Measurements from ENCODE around the gene GP9.

- TF ChIP-seq, protein P1, sequence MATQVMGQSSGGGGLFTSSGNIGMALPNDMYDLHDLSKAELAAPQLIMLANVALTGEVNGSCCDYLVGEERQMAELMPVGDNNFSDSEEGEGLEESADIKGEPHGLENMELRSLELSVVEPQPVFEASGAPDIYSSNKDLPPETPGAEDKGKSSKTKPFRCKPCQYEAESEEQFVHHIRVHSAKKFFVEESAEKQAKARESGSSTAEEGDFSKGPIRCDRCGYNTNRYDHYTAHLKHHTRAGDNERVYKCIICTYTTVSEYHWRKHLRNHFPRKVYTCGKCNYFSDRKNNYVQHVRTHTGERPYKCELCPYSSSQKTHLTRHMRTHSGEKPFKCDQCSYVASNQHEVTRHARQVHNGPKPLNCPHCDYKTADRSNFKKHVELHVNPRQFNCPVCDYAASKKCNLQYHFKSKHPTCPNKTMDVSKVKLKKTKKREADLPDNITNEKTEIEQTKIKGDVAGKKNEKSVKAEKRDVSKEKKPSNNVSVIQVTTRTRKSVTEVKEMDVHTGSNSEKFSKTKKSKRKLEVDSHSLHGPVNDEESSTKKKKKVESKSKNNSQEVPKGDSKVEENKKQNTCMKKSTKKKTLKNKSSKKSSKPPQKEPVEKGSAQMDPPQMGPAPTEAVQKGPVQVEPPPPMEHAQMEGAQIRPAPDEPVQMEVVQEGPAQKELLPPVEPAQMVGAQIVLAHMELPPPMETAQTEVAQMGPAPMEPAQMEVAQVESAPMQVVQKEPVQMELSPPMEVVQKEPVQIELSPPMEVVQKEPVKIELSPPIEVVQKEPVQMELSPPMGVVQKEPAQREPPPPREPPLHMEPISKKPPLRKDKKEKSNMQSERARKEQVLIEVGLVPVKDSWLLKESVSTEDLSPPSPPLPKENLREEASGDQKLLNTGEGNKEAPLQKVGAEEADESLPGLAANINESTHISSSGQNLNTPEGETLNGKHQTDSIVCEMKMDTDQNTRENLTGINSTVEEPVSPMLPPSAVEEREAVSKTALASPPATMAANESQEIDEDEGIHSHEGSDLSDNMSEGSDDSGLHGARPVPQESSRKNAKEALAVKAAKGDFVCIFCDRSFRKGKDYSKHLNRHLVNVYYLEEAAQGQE (IDR thresholded peaks at IDR 0.05; ENCODE audit: insufficient read depth in 1 of 2, low read depth in 2 of 2, low read length in 2 of 2): no peak
- TF ChIP-seq FOXP2 (optimal IDR thresholded peaks at IDR 0.05; ENCODE audit: borderline replicate concordance, extremely low read depth, extremely low read length, insufficient read depth) (no peak), SIN3A (IDR thresholded peaks at IDR 0.05; ENCODE audit: borderline replicate concordance, insufficient read depth, low read length) (no peak), TAF1 (IDR thresholded peaks at IDR 0.05; ENCODE audit: borderline replicate concordance, insufficient read depth, low read length) (no peak)
Measured at GRCh38 chr3:129106866-129107565, 46.4 kb downstream of the GP9 start.

Measured in PFSK-1 (cell line).